HepG2 (cell line): ENCODE results near the gene PTPRE. TPM values are rescaled to one million over a fixed set of nuclear protein-coding genes. Genes with fewer than 3 reads are reported as not detected.

Experiments used
- ATAC-seq: fragments of 200-7000 bp; cut with Tn5 transposase; 3 replicates; pipeline ENCODE4 v1.9.1; 2020; ENCODE audit warnings: mild to moderate bottlenecking, moderate library complexity
- BruUV-seq: library from RNA; stranded (reverse); fragments of 400-500 nt; replicated peaks from 2 replicates; lab custom pipeline; 2021; lab: Mats Ljungman, UMichigan
- CTCF ChIA-PET: fragments of 300-600 bp; formaldehyde crosslinking; extraction: SDS; loops from one replicate; lab custom pipeline; 2021; ENCODE audit warnings: low total read pairs, inconsistent platforms, low intra/inter-chr PET ratio; lab: Yijun Ruan, JAX
- POLR2A ChIA-PET: fragments of 350-600 bp; sonication (Branson Sonifier 250); formaldehyde crosslinking; loops from one replicate; lab custom pipeline; 2020; ENCODE audit warnings: antibody characterized with exemption, inconsistent platforms; lab: Yijun Ruan, JAX
- DNase-seq: peaks from one replicate; pipeline ENCODE4 v3.0.0-alpha.2; 2015; ENCODE audit warnings: low spot score
- FAIRE-seq: peaks from 3 replicates; lab custom pipeline; 2011; peaks lifted over from hg19 to GRCh38; lab: Jason Lieb, UNC
- H2AFZ ChIP-seq: one replicate; pipeline ENCODE4 v1.6.1; 2011; ENCODE audit warnings: low read length, inconsistent platforms
- H3K27ac ChIP-seq: fragments of 300-600 bp; 3 replicates; pipeline ENCODE4 v1.8.0; 2011; ENCODE audit warnings: mixed run types, mild to moderate bottlenecking, mixed read lengths, low read length, inconsistent platforms; ENCODE audit not compliant: insufficient read depth; ENCODE audit errors: extremely low read length
- H3K27me3 ChIP-seq, 2 experiments: fragments of 200-600 bp in 1 of 2; 2 replicates in 1 of 2; 3 replicates in 1 of 2; pipeline versions ENCODE4 v1.6.0 to v1.8.0; 2011; ENCODE audit warnings: low read length in 2 of 2, mild to moderate bottlenecking in 2 of 2, moderate library complexity in 2 of 2, inconsistent platforms in 1 of 2; ENCODE audit not compliant: insufficient read depth in 2 of 2, control insufficient read depth in 1 of 2
- H3K36me3 ChIP-seq, 2 experiments: fragments of 200-600 bp in 1 of 2; replicated peaks in 1 of 2; 2 replicates in 1 of 2; 3 replicates in 1 of 2; pipeline versions ENCODE4 v1.5.1 to v1.8.0; 2011; ENCODE audit warnings: low read length in 2 of 2, inconsistent platforms in 1 of 2; ENCODE audit not compliant: insufficient read depth in 2 of 2, control insufficient read depth in 1 of 2
- H3K4me1 ChIP-seq: 2 replicates; pipeline ENCODE4 v1.5.1; 2012; ENCODE audit warnings: low read length, inconsistent platforms; ENCODE audit not compliant: insufficient read depth
- H3K4me2 ChIP-seq: 2 replicates; pipeline ENCODE4 v1.6.0; 2011; ENCODE audit warnings: low read depth, low read length, inconsistent platforms
- H3K4me3 ChIP-seq, 3 experiments: fragments of 200-600 bp in 1 of 3; sonication (generic), shearing (Covaris generic) in 1 of 3; replicated peaks in 1 of 3; 2 replicates each; pipeline ENCODE4 v1.5.1; 2011 to 2016; ENCODE audit warnings: low read length in 3 of 3, inconsistent platforms in 2 of 3, low read depth in 2 of 3, mild to moderate bottlenecking in 2 of 3, control low read depth in 1 of 3, mixed read lengths in 1 of 3; ENCODE audit not compliant: insufficient read depth in 1 of 3
- H3K79me2 ChIP-seq: one replicate; pipeline ENCODE4 v1.6.1; 2011; ENCODE audit warnings: low read length, inconsistent platforms; ENCODE audit not compliant: insufficient read depth
- H3K9ac ChIP-seq: 2 replicates; pipeline ENCODE4 v1.6.0; 2011; ENCODE audit warnings: mild to moderate bottlenecking, low read depth, low read length, inconsistent platforms; ENCODE audit not compliant: insufficient read depth
- H3K9me3 ChIP-seq: 2 replicates; pipeline ENCODE4 v1.5.1; 2012; ENCODE audit warnings: mild to moderate bottlenecking, low read length
- H4K20me1 ChIP-seq: 2 replicates; pipeline ENCODE4 v1.6.0; 2011; ENCODE audit warnings: inconsistent platforms, mild to moderate bottlenecking, low read length, moderate library complexity; ENCODE audit not compliant: insufficient read depth
- GABPB1 ChIP-seq: IDR thresholded peaks from 2 replicates; pipeline ENCODE4 v1.6.1; 2016; ENCODE audit warnings: mild to moderate bottlenecking, missing genetic modification reagents, moderate library complexity, missing compliant biosample characterization
- MAZ ChIP-seq, 2 experiments: sonication (generic) in 1 of 2; formaldehyde crosslinking in 1 of 2; IDR thresholded peaks; 2 replicates each; pipeline versions ENCODE4 v1.5.0 to v1.6.1; 2012 to 2020; ENCODE audit warnings: low read depth in 2 of 2, mild to moderate bottlenecking in 2 of 2, borderline replicate concordance in 1 of 2, improper control_type of control experiment in 1 of 2, low read length in 1 of 2, missing genetic modification reagents in 1 of 2, moderate library complexity in 1 of 2
- NFIC ChIP-seq: IDR thresholded peaks from 2 replicates; pipeline ENCODE4 v1.6.1; 2012; ENCODE audit warnings: mild to moderate bottlenecking, low read length, inconsistent platforms
- PHF20 ChIP-seq: sonication (generic); formaldehyde crosslinking; IDR thresholded peaks from 2 replicates; pipeline ENCODE4 v1.5.0; 2020; ENCODE audit warnings: mild to moderate bottlenecking, missing genetic modification reagents
- PITX1 ChIP-seq: sonication (generic); formaldehyde crosslinking; IDR thresholded peaks from 2 replicates; pipeline ENCODE4 v1.5.1; 2020; ENCODE audit warnings: mild to moderate bottlenecking, missing genetic modification reagents
- SSRP1 ChIP-seq: IDR thresholded peaks from 2 replicates; pipeline ENCODE4 v1.6.1; 2016; ENCODE audit warnings: control low read depth
- TCF7L2 ChIP-seq: IDR thresholded peaks from 2 replicates; pipeline ENCODE4 v1.6.1; 2011; ENCODE audit warnings: mild to moderate bottlenecking, low read depth, low read length, moderate library complexity
- ZKSCAN1 ChIP-seq: fragments of 150-350 bp; IDR thresholded peaks from 2 replicates; pipeline ENCODE4 v1.6.1; 2014; ENCODE audit warnings: low read length
- ZNF550 ChIP-seq: sonication (generic); formaldehyde crosslinking; IDR thresholded peaks from 2 replicates; pipeline ENCODE4 v1.4.0; 2020; ENCODE audit warnings: mild to moderate bottlenecking, missing genetic modification reagents, borderline replicate concordance
- ZNF597 ChIP-seq: sonication (generic); formaldehyde crosslinking; IDR thresholded peaks from 2 replicates; pipeline ENCODE4 v1.5.0; 2020; ENCODE audit warnings: missing genetic modification reagents
- ZNF605 ChIP-seq: sonication (generic); formaldehyde crosslinking; IDR thresholded peaks from 2 replicates; pipeline ENCODE4 v1.8.0; 2022; ENCODE audit warnings: mild to moderate bottlenecking, missing genetic modification reagents
- WGBS: methylation state at CpG from one replicate; pipeline ENCODE4 v1.1.6; 2017; ENCODE audit warnings: low lambda C conversion rate; 5-methylcytosine and 5-hydroxymethylcytosine counted together
- in situ Hi-C: cut with HindIII; loops from 2 replicates; pipeline ENCODE4 v1.10.0; 2017; ENCODE audit warnings: low pct_unique_long_range_greater_than_20kb; ENCODE audit not compliant: extremely low pct_ligation_motif_present
- intact Hi-C: fragments of 100-400 bp; cut with micrococcal nuclease; formaldehyde crosslinking; loops from one replicate; pipeline ENCODE4 v1.10.0; 2022; ENCODE audit not compliant: unreplicated experiment
- polyA plus RNA-seq, 8 experiments: library from polyadenylated mRNA; depleted of rRNA in 3 of 8; stranded (reverse) in 7 of 8; unstranded in 1 of 8; fragments of >200 nt; fragmentation: Illumina TruSeq in 4 of 8; extraction: Trizol in 4 of 8; gene quantifications; 2 replicates each; pipeline versions ENCODE4 v1.2.1 to v1.2.3, GENCODE V29; 2011 to 2016; ENCODE audit warnings: low read depth in 4 of 8, missing spikeins in 1 of 8, mixed read lengths in 1 of 8; ENCODE audit not compliant: insufficient read depth in 1 of 8
- total RNA-seq, 5 experiments: library from RNA; depleted of rRNA; stranded (reverse); fragments of >200 nt; fragmentation: Illumina TruSeq; extraction: Trizol; gene quantifications; 2 replicates each; pipeline ENCODE4 v1.2.3, GENCODE V29; 2016; ENCODE audit warnings: low read depth in 1 of 5

PTPRE gene
- total and polyA plus RNA-seq, 2 of the 13 experiments (the other 11 are each of a cell fraction or from before 2014, with no cell fraction given): 0.01 to 0.02 TPM

DNA sequence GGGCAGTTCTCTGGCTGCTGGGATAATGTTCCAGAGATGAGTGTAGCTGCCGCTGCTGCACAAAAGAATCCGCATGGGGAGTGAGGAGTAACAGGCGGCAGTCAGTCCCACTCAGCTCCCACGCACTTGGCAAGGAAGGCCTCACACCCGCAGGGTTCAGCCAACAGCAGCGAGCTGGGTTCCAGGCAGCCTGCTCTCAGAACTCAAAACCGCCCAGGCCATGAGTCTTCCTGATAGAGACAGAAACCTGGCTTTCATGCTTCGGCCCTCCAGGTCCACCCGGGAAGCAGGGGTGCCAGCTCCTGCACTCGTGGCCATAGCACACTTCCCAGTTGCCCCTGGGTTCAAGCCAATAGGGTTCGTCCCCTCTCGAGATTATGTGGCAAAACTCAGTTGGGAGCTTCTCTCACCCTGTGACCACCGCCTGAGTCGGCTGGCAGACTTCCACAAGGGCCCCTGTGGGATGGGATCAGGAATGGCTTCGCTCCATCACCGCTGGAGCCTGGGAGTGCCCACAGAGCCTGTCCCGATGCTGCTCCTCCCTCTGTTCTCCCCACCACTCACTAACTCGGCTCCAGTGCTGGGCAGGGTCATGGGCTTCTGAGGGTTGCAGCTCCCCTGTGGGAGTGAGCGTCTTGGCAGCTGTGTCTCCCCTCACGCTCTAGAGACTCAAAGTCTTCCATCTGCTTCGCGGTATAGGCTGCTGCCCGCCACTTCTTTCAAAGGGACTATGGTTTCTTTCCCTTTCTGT lies 34.7 kb upstream of the PTPRE start:
- Histone ChIP-seq H3K9ac (no peak overlapping the region), H3K4me2 (no peak overlapping the region), H3K4me1 (peaks cover 17% of the 10 kb centered on the region), H3K9me3 (peaks cover 9% of the 10 kb centered on the region; the same call in 1 of the 2 replicates), H3K27me3 (no peaks in the 10 kb centered on the region), H3K36me3 (no peaks in the 10 kb centered on the region), H3K4me3 (no peak overlapping the region), H2AFZ (no peak overlapping the region)
- no peak for FAIRE-seq
- 78% methylated on average over 5 of the region's 23 CpGs for WGBS
- in situ Hi-C loops: loop anchor here (25.0 kb wide), 1 partner anchor 635 kb away; no protein-coding TSS in a partner anchor
- POLR2A ChIA-PET: no interaction called here
- intact Hi-C loops: loop anchor here (10.0 kb wide), 1 partner anchor 143 kb away; no protein-coding TSS in a partner anchor
- no peak for DNase-seq
- no peak; the same call in 2 of the 3 replicates for ATAC-seq
- BruUV-seq: no TSS peak
- no peak for TF ChIP-seq ZNF597 (CRISPR knock-in tag)
- TF ChIP-seq SSRP1 (CRISPR knock-in tag): no peak
- no peak for TF ChIP-seq GABPB1
- no peak for TF ChIP-seq PHF20 (CRISPR knock-in tag)
- no peak for TF ChIP-seq MAZ (IDR thresholded peaks at IDR 0.05; ENCODE audit: borderline replicate concordance, low read depth, low read length)
- TF ChIP-seq MAZ (CRISPR knock-in tag; IDR thresholded peaks at IDR 0.05; ENCODE audit: low read depth): no peak
- no peak for TF ChIP-seq ZKSCAN1
- TF ChIP-seq PITX1: no peak
- TF ChIP-seq ZNF605 (CRISPR knock-in tag): no peak
- no peak for TF ChIP-seq TCF7L2
- TF ChIP-seq NFIC: no peak
- TF ChIP-seq ZNF550 (CRISPR knock-in tag): no peak
- TF ChIP-seq, all 625 proteins: peak for 0
- H3K79me2 ChIP-seq: no peaks in the 10 kb centered on the region
- H4K20me1 ChIP-seq: no peaks in the 10 kb centered on the region
- H3K27ac ChIP-seq: no peak overlapping the region
- CTCF ChIA-PET: interaction anchor here (1.3 kb wide), 1 partner anchor 139 kb away, joined by 4 read pairs; no protein-coding TSS in a partner anchor
